Measurements from ENCODE around the gene PPFIA3. TPM values are rescaled to one million over a fixed set of nuclear protein-coding genes. Genes with fewer than 3 reads are reported as not detected.

PPFIA3 gene
- polyA plus RNA-seq, 4 donors: 2.8 to 48.6 (median 30.1) TPM

DNA sequence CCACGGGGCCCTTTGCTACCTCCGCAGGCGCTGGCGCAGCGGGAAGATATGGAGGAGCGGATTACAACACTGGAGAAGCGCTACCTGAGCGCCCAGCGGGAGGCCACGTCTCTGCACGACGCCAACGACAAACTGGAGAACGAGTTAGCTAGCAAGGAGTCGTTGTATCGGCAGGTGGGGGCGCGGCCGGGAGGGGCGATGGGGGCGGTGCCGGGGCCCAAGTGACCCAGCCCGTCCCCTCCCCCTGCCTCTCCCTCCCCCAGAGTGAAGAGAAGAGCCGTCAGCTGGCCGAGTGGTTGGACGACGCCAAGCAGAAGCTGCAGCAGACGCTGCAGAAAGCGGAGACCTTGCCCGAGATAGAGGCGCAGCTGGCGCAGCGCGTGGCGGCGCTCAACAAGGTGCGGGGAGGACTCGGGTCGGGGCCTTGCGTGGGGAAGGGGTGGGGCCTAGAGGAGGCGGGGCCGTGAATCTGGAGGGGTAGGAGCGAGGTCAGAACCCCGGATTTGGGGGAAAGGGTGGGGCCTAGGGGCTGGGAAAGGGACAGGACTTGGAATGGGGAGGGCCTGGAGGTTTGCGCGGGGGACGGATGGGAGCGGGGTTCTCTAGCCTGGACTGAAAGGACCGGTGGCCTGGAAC lies 13.7 kb downstream of the PPFIA3 start:
- Histone ChIP-seq H3K9me3 (ENCODE audit: control insufficient read depth in 2 of 2, insufficient read depth in 1 of 2, low read depth in 1 of 2, low read length in 1 of 2) (no peaks in the 10 kb centered on the region), H3K27ac (ENCODE audit: low read depth in 1 of 3, low read length in 2 of 3) (peak overlapping the region in 2 of 3 donors; percentile 5 to 38), H3K36me3 (ENCODE audit: control insufficient read depth in 3 of 3, insufficient read depth in 2 of 3, low read depth in 1 of 3, low read length in 3 of 3) (no peaks in the 10 kb centered on the region), H3K27me3 (ENCODE audit: control insufficient read depth in 3 of 3, insufficient read depth in 3 of 3, low read length in 3 of 3) (peaks cover 0 to 23% (median 0%) of the 10 kb centered on the region in 3 donors), H3K4me3 (ENCODE audit: low read depth in 1 of 3, low read length in 3 of 3) (peak overlapping the region in 2 of 3 donors; percentile 5 to 21), H3K4me1 (ENCODE audit: control insufficient read depth in 3 of 3, insufficient read depth in 2 of 3, low read depth in 1 of 3, low read length in 2 of 3) (peaks cover 3 to 13% (median 3%) of the 10 kb centered on the region in 3 donors)
- no peak for FAIRE-seq
- WGBS, 3 donors: 9 to 17% (median 15%) methylated on average over 44 to 49 of the region's 49 CpGs
- peak; percentile 48 to 57 for DNase-seq

GRCh38 chr19:49133621-49134454 lies 14.5 kb downstream of the PPFIA3 start:
- 23 to 42% (median 41%) methylated on average over 37 to 42 of the region's 42 CpGs for WGBS, 3 donors
- H3K4me1 ChIP-seq (ENCODE audit: control insufficient read depth in 3 of 3, insufficient read depth in 2 of 3, low read depth in 1 of 3, low read length in 2 of 3): peaks cover 0 to 13% (median 3%) of the 10 kb centered on the region in 3 donors
- peaks cover 0 to 25% (median 0%) of the 10 kb centered on the region in 3 donors for H3K27me3 ChIP-seq (ENCODE audit: control insufficient read depth in 3 of 3, insufficient read depth in 3 of 3, low read length in 3 of 3)
- peak overlapping the region in 2 of 3 donors; percentile 26 to 38 for H3K27ac ChIP-seq (ENCODE audit: low read depth in 1 of 3, low read length in 2 of 3)
- H3K36me3 ChIP-seq (ENCODE audit: control insufficient read depth in 3 of 3, insufficient read depth in 2 of 3, low read depth in 1 of 3, low read length in 3 of 3): no peaks in the 10 kb centered on the region
- no peak for FAIRE-seq
- no peaks in the 10 kb centered on the region for H3K9me3 ChIP-seq (ENCODE audit: control insufficient read depth in 2 of 2, insufficient read depth in 1 of 2, low read depth in 1 of 2, low read length in 1 of 2)
- peak; percentile 70 to 88 for DNase-seq
- peak overlapping the region in 2 of 3 donors; percentile 5 to 21 for H3K4me3 ChIP-seq (ENCODE audit: low read depth in 1 of 3, low read length in 3 of 3)

GRCh38 chr19:49135686-49136085 lies 16.3 kb downstream of the PPFIA3 start:
- no peak overlapping the region for H3K4me3 ChIP-seq (ENCODE audit: low read depth in 1 of 3, low read length in 3 of 3)
- peaks cover 0 to 13% (median 3%) of the 10 kb centered on the region in 3 donors for H3K4me1 ChIP-seq (ENCODE audit: control insufficient read depth in 3 of 3, insufficient read depth in 2 of 3, low read depth in 1 of 3, low read length in 2 of 3)
- no peaks in the 10 kb centered on the region for H3K36me3 ChIP-seq (ENCODE audit: control insufficient read depth in 3 of 3, insufficient read depth in 2 of 3, low read depth in 1 of 3, low read length in 3 of 3)
- peak overlapping the region in 1 of 3 donors; percentile 40 for H3K27ac ChIP-seq (ENCODE audit: low read depth in 1 of 3, low read length in 2 of 3)
- 88 to 91% (median 91%) methylated on average over 5 of the region's 5 CpGs for WGBS, 3 donors
- no peak for FAIRE-seq
- peaks cover 0 to 27% (median 0%) of the 10 kb centered on the region in 3 donors for H3K27me3 ChIP-seq (ENCODE audit: control insufficient read depth in 3 of 3, insufficient read depth in 3 of 3, low read length in 3 of 3)
- H3K9me3 ChIP-seq (ENCODE audit: control insufficient read depth in 2 of 2, insufficient read depth in 1 of 2, low read depth in 1 of 2, low read length in 1 of 2): no peaks in the 10 kb centered on the region
- no peak for DNase-seq

DNA sequence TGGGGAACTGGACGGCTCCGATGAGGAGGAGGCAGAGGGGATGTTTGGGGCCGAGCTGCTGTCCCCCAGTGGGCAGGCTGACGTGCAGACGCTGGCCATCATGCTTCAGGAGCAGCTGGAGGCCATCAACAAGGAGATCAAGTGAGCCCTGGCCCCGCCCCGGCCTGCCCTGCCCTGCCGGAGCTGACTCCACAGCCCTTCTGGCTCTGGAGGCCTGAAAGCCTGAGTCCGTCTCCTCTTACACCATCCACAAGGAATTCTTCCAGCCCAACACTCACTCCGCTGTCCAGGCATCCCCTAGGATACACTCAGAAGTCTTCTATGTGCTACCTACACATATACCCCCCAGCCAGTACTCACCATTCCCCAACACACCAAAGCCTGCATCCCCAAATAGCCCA lies 17.4 kb downstream of the PPFIA3 start:
- peaks cover 0 to 5% of the 10 kb centered on the region in 2 donors for H3K9me3 ChIP-seq (ENCODE audit: control insufficient read depth in 2 of 2, insufficient read depth in 1 of 2, low read depth in 1 of 2, low read length in 1 of 2)
- 63 to 77% (median 73%) methylated on average over 10 of the region's 10 CpGs for WGBS, 3 donors
- H3K4me1 ChIP-seq (ENCODE audit: control insufficient read depth in 3 of 3, insufficient read depth in 2 of 3, low read depth in 1 of 3, low read length in 2 of 3): peaks cover 0 to 13% (median 3%) of the 10 kb centered on the region in 3 donors
- H3K27ac ChIP-seq (ENCODE audit: low read depth in 1 of 3, low read length in 2 of 3): peak overlapping the region in 1 of 3 donors; percentile 66
- peaks cover 0 to 31% (median 0%) of the 10 kb centered on the region in 3 donors for H3K27me3 ChIP-seq (ENCODE audit: control insufficient read depth in 3 of 3, insufficient read depth in 3 of 3, low read length in 3 of 3)
- no peaks in the 10 kb centered on the region for H3K36me3 ChIP-seq (ENCODE audit: control insufficient read depth in 3 of 3, insufficient read depth in 2 of 3, low read depth in 1 of 3, low read length in 3 of 3)
- FAIRE-seq (no peak), DNase-seq (no peak)
- no peak overlapping the region for H3K4me3 ChIP-seq (ENCODE audit: low read depth in 1 of 3, low read length in 3 of 3)

GRCh38 chr19:49140951-49141350 lies 21.6 kb downstream of the PPFIA3 start:
- Histone ChIP-seq H3K27ac (ENCODE audit: low read depth in 1 of 3, low read length in 2 of 3) (no peak overlapping the region), H3K9me3 (ENCODE audit: control insufficient read depth in 2 of 2, insufficient read depth in 1 of 2, low read depth in 1 of 2, low read length in 1 of 2) (peaks cover 0 to 5% of the 10 kb centered on the region in 2 donors), H3K27me3 (ENCODE audit: control insufficient read depth in 3 of 3, insufficient read depth in 3 of 3, low read length in 3 of 3) (peaks cover 0 to 36% (median 0%) of the 10 kb centered on the region in 3 donors), H3K36me3 (ENCODE audit: control insufficient read depth in 3 of 3, insufficient read depth in 2 of 3, low read depth in 1 of 3, low read length in 3 of 3) (no peaks in the 10 kb centered on the region), H3K4me1 (ENCODE audit: control insufficient read depth in 3 of 3, insufficient read depth in 2 of 3, low read depth in 1 of 3, low read length in 2 of 3) (no peaks in the 10 kb centered on the region), H3K4me3 (ENCODE audit: low read depth in 1 of 3, low read length in 3 of 3) (no peak overlapping the region)
- FAIRE-seq (no peak), DNase-seq (no peak)
- 82 to 84% (median 84%) methylated on average over 7 of the region's 7 CpGs for WGBS, 3 donors

DNA sequence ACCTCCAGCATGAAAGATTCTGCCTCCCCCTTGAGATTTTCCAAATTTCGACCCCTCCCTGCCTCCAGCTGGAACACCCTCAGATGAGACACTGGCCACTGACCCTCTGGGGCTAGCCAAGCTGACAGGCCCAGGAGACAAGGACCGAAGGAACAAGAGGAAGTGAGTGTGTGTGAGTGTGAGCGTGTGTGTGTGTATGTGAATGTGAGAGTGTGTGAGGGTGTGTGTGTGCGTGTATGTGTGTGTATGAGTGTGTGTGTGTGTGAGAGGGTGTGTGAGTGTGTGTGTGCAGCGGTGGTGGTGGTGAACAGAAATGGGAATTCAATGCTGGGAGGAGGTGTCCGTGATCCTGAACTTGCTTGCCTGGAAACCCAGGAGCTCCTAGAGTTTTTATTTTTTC lies 22.0 kb downstream of the PPFIA3 start:
- FAIRE-seq (no peak), DNase-seq (no peak)
- Histone ChIP-seq H3K36me3 (ENCODE audit: control insufficient read depth in 3 of 3, insufficient read depth in 2 of 3, low read depth in 1 of 3, low read length in 3 of 3) (no peaks in the 10 kb centered on the region), H3K27ac (ENCODE audit: low read depth in 1 of 3, low read length in 2 of 3) (no peak overlapping the region), H3K9me3 (ENCODE audit: control insufficient read depth in 2 of 2, insufficient read depth in 1 of 2, low read depth in 1 of 2, low read length in 1 of 2) (peaks cover 0 to 5% of the 10 kb centered on the region in 2 donors), H3K27me3 (ENCODE audit: control insufficient read depth in 3 of 3, insufficient read depth in 3 of 3, low read length in 3 of 3) (peaks cover 0 to 40% (median 0%) of the 10 kb centered on the region in 3 donors), H3K4me3 (ENCODE audit: low read depth in 1 of 3, low read length in 3 of 3) (no peak overlapping the region), H3K4me1 (ENCODE audit: control insufficient read depth in 3 of 3, insufficient read depth in 2 of 3, low read depth in 1 of 3, low read length in 2 of 3) (no peaks in the 10 kb centered on the region)
- 79 to 87% (median 86%) methylated on average over 6 of the region's 6 CpGs for WGBS, 3 donors

DNA sequence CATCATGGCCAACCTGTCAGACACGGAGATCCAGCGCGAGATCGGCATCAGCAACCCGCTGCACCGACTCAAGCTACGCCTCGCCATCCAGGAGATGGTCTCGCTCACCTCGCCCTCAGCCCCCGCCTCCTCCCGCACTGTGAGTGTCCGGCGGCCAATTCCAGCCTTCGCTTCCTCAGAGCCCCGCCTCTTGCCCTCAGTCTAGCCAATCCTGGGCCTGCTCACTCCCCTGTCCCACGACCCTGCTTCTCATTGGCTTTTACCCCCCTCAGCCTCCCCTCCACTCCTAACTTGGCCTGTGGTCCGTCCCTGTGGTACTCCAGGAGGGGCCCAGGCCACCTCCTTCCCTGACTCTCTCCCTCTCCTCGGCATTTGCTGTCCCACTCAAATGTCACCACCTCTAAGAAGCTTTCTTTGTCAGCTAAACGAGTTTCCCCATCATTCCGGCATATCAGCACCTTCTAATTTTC lies 23.6 kb downstream of the PPFIA3 start:
- H3K4me3 ChIP-seq (ENCODE audit: low read depth in 1 of 3, low read length in 3 of 3): peak overlapping the region in 2 of 3 donors; percentile 34 to 42
- no peak overlapping the region for H3K27ac ChIP-seq (ENCODE audit: low read depth in 1 of 3, low read length in 2 of 3)
- peaks cover 0 to 49% (median 0%) of the 10 kb centered on the region in 3 donors for H3K27me3 ChIP-seq (ENCODE audit: control insufficient read depth in 3 of 3, insufficient read depth in 3 of 3, low read length in 3 of 3)
- no peaks in the 10 kb centered on the region for H3K36me3 ChIP-seq (ENCODE audit: control insufficient read depth in 3 of 3, insufficient read depth in 2 of 3, low read depth in 1 of 3, low read length in 3 of 3)
- no peak for FAIRE-seq
- H3K4me1 ChIP-seq (ENCODE audit: control insufficient read depth in 3 of 3, insufficient read depth in 2 of 3, low read depth in 1 of 3, low read length in 2 of 3): no peaks in the 10 kb centered on the region
- 1 to 2% (median 2%) methylated on average over 21 of the region's 21 CpGs for WGBS, 3 donors
- peaks cover 0 to 5% of the 10 kb centered on the region in 2 donors for H3K9me3 ChIP-seq (ENCODE audit: control insufficient read depth in 2 of 2, insufficient read depth in 1 of 2, low read depth in 1 of 2, low read length in 1 of 2)
- DNase-seq: peak; percentile 74 to 88

All from small intestine (tissue), 7 donors.